ENCODE results near the gene MAN1C1. TPM values are rescaled to one million over a fixed set of nuclear protein-coding genes. Genes with fewer than 3 reads are reported as not detected.

MAN1C1 gene
- total and polyA plus RNA-seq, 9 of the 15 experiments (the other 6 are each of a cell fraction or from before 2014, with no cell fraction given): 0.04 to 0.44 (median 0.10) TPM; not detected in 3

- TF ChIP-seq ATF4 (CRISPR knock-in tag; IDR thresholded peaks at IDR 0.05) (0 out of 2 replicates have a peak, but pooled peaks have one; percentile 26), POLR3G (IDR thresholded peaks at IDR 0.05; ENCODE audit: extremely low read depth, insufficient read length, insufficient replicate concordance) (no peak), KLF6 (CRISPR knock-in tag; IDR thresholded peaks at IDR 0.05; ENCODE audit: borderline replicate concordance) (peak; percentile 53; the same call in 1 of the 2 replicates), ZNF699 (CRISPR knock-in tag; IDR thresholded peaks at IDR 0.05; ENCODE audit: insufficient replicate concordance) (no peak), ZC3H4 (CRISPR knock-in tag; IDR thresholded peaks at IDR 0.05; ENCODE audit: borderline replicate concordance) (0 out of 2 replicates have a peak, but pooled peaks have one; percentile 37), PHF20 (IDR thresholded peaks at IDR 0.05; ENCODE audit: partially characterized antibody) (peak; percentile 60), L3MBTL2 (IDR thresholded peaks at IDR 0.05) (peak; percentile 74), NFIC (IDR thresholded peaks at IDR 0.05) (peak; percentile 71), ID3 (CRISPR knock-in tag; IDR thresholded peaks at IDR 0.05) (no peak), ID3 (tag; IDR thresholded peaks at IDR 0.05) (0 out of 2 replicates have a peak, but pooled peaks have one; percentile 32), ZBTB9 (CRISPR knock-in tag; IDR thresholded peaks at IDR 0.05) (peak; percentile 57; the same call in 1 of the 2 replicates), ZNF511 (CRISPR knock-in tag; IDR thresholded peaks at IDR 0.05) (0 out of 2 replicates have a peak, but pooled peaks have one; percentile 37), CREM (IDR thresholded peaks at IDR 0.05; ENCODE audit: low read depth) (no peak), ZNF76 (CRISPR knock-in tag; IDR thresholded peaks at IDR 0.05; ENCODE audit: borderline replicate concordance) (no peak), ZBTB11 (CRISPR knock-in tag; IDR thresholded peaks at IDR 0.05) (no peak), HIVEP1 (CRISPR knock-in tag; IDR thresholded peaks at IDR 0.05) (no peak)
Measured at GRCh38 chr1:25799352-25799934, 182.9 kb downstream of the MAN1C1 start (continued).
